Hepatocyte (in vitro differentiated cells): ENCODE results near the gene MRPS18B. TPM values are rescaled to one million over a fixed set of nuclear protein-coding genes. Genes with fewer than 3 reads are reported as not detected.

Experiments used
- DNase-seq: peaks from one replicate; pipeline ENCODE4 v3.0.0-alpha.2; 2016; ENCODE audit warnings: low spot score
- H2AFZ ChIP-seq: fragments of 200-600 bp; sonication (generic); 2 replicates; pipeline ENCODE4 v1.6.0; 2016; ENCODE audit warnings: antibody characterized with exemption, mild to moderate bottlenecking
- H3K27ac ChIP-seq: fragments of 200-600 bp; sonication (generic); 2 replicates; pipeline ENCODE4 v1.5.1; 2016; ENCODE audit warnings: mild to moderate bottlenecking
- H3K27me3 ChIP-seq: fragments of 200-600 bp; sonication (generic); 2 replicates; pipeline ENCODE4 v1.6.1; 2016
- H3K36me3 ChIP-seq: fragments of 200-600 bp; sonication (generic); replicated peaks from 2 replicates; pipeline ENCODE4 v1.5.1; 2016; ENCODE audit warnings: low read depth; ENCODE audit not compliant: insufficient read depth
- H3K4me1 ChIP-seq: fragments of 200-600 bp; sonication (generic); 2 replicates; pipeline ENCODE4 v1.5.1; 2016; ENCODE audit warnings: mild to moderate bottlenecking, moderate library complexity; ENCODE audit not compliant: insufficient read depth
- H3K4me2 ChIP-seq: fragments of 200-600 bp; sonication (generic); 2 replicates; pipeline ENCODE4 v1.6.0; 2016
- H3K4me3 ChIP-seq: fragments of 200-600 bp; sonication (generic); 2 replicates; pipeline ENCODE4 v1.5.1; 2016; ENCODE audit warnings: mild to moderate bottlenecking
- H3K79me2 ChIP-seq: fragments of 200-600 bp; sonication (generic); 2 replicates; pipeline ENCODE4 v1.6.0; 2017; ENCODE audit warnings: mild to moderate bottlenecking
- H3K9me2 ChIP-seq: fragments of 200-600 bp; sonication (generic); replicated peaks from 2 replicates; pipeline ENCODE4 v1.6.0; 2017; ENCODE audit warnings: mild to moderate bottlenecking; ENCODE audit not compliant: insufficient read depth
- H3K9me3 ChIP-seq: fragments of 200-600 bp; sonication (generic); 2 replicates; pipeline ENCODE4 v1.5.1; 2016; ENCODE audit warnings: low read depth, mild to moderate bottlenecking
- H4K20me1 ChIP-seq: fragments of 200-600 bp; sonication (generic); 2 replicates; pipeline ENCODE4 v1.6.0; 2016; ENCODE audit warnings: mild to moderate bottlenecking; ENCODE audit not compliant: insufficient read depth, poor library complexity, severe bottlenecking
- CTCF ChIP-seq: fragments of 200-600 bp; sonication (generic); IDR thresholded peaks from 2 replicates; pipeline ENCODE4 v1.5.1; 2016; ENCODE audit warnings: antibody characterized with exemption, mild to moderate bottlenecking; ENCODE audit not compliant: poor library complexity
- EZH2 ChIP-seq: fragments of 200-600 bp; sonication (generic); IDR thresholded peaks from 2 replicates; pipeline ENCODE4 v1.6.1; 2016; ENCODE audit warnings: antibody characterized with exemption, mild to moderate bottlenecking, borderline replicate concordance
- EZH2phosphoT487 ChIP-seq: fragments of 200-600 bp; sonication (generic); IDR thresholded peaks from one replicate; pipeline ENCODE4 v1.6.1; 2018; ENCODE audit warnings: antibody characterized with exemption, mild to moderate bottlenecking, low read depth, moderate library complexity; ENCODE audit not compliant: unreplicated experiment, severe bottlenecking
- WGBS: methylation state at CpG from one replicate; pipeline ENCODE4 v1.1.6; 2016; ENCODE audit warnings: low lambda C conversion rate; ENCODE audit errors: missing lambda C conversion rate; 5-methylcytosine and 5-hydroxymethylcytosine counted together
- microRNA counts: library from miRNA; unstranded; fragments of <30 nt; microRNA quantifications from one replicate; lab custom pipeline; 2017
- microRNA-seq: library from miRNA; unstranded; fragments of <30 nt; microRNA quantifications from one replicate; pipeline ENCODE4, GENCODE V29; 2017
- polyA plus RNA-seq: library from polyadenylated mRNA; unstranded; fragments of >200 nt; fragmentation: Nextera tagmentation; extraction: Ambion mirVana; gene quantifications from 2 replicates; pipeline ENCODE4 v1.2.1, GENCODE V29; 2016
- small RNA-seq: library from RNA; depleted of rRNA; stranded (forward); fragments of <200 nt; gene quantifications from one replicate; pipeline ENCODE3, GENCODE V24; 2014
- total RNA-seq: library from RNA; depleted of rRNA; stranded (reverse); fragments of >200 nt; gene quantifications from 2 replicates; pipeline ENCODE4 v1.2.3, GENCODE V29; 2014

Gene MRPS18B
- total and polyA plus RNA-seq, 2 experiments from 2014 or later, result 38.7 to 59.4 TPM

DNA sequence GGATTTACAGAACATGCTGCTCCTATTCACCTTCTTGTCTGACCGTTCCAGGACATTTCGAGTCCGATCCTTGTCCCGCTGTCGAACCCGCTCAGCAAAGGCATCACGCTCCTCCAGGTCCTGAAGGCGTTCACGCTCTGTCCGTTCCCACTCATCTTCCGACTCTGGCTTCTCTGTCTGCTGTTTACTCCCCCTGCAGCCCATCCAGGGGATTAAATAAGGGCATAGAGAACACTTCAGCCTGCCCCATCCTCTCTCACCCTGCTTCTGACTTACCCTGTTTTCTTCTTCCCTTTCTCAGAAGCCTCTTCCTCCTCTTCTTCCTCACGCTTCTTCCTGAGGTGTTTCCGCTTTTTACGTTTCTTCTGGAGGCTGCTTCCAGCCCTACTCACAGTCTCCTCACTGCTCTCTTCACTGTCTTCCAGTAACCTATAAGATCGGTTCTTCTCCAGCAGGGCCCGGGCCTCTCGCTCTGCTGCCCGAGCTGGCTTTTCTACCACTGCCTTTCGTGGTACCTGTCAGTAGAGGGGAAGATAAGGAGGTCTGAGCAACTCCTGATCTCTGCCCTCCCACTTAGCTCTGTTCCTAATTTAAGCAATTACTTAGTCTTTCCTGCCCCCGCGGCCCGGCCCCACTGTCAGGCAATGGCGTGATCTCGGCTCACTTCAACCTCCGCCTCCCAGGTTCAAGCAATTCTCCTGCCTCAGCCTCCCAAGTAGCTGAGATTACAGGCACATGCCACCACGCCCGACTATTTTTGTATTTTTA lies 53.3 kb downstream of the MRPS18B start:
- Histone ChIP-seq H3K9me2 (no peaks in the 10 kb centered on the region), H3K9me3 (no peaks in the 10 kb centered on the region), H3K4me3 (no peak overlapping the region), H3K27me3 (no peaks in the 10 kb centered on the region), H3K4me2 (peak overlapping the region; percentile 90), H3K36me3 (no peaks in the 10 kb centered on the region), H4K20me1 (no peaks in the 10 kb centered on the region), H3K27ac (no peak overlapping the region), H3K79me2 (peaks cover 16% of the 10 kb centered on the region), H3K4me1 (peaks cover 8% of the 10 kb centered on the region), H2AFZ (no peak overlapping the region)
- DNase-seq, result no peak
- TF ChIP-seq EZH2, result no peak
- peak; percentile 8 for TF ChIP-seq CTCF
- WGBS, result 95% methylated on average over 27 of the region's 27 CpGs

DNA sequence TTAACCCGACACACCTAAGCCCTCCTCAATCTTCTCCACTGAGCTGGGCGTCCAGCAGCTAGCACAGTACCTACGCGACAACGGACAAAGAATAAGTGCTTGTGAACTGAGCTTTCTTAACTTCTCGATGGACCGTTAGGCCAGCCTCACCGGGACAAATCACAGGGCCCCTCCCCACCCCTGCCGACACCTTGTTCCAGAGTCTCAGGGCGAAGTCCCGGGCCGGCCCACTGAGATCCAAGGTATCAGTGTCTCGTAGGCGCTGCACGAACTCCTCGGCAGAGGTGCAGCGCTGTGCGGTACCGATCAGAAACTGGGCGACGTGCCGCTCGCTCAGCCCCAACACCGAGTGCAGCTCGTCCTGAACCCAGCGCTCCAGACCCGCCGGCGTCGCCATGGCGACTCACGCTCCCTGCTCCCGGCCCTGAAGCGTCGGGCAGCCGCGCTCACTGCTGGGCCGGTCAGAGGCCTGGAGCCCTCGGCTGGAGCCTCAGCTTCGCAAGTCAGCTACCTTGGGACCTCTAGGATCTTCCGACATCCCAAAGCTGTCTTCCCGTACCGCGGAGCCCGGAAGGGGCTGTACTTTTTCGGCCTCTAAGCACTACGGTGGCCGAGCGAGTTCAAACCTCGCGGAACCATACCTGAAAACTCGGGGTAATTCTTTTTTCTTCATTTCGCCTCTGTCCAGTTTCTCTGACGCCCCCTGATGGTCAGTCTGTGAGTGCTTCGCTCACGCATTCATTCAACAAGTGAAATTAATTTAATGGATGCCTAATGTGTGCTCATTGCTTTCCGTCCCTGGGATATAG lies 55.0 kb downstream of the MRPS18B start, which contains the start of gene DHX16:
Gene DHX16 (minus strand): TSS at position 562 of the 809 bp plus-strand sequence. CDS start 165 bp downstream, at position 397.
- DNase-seq, result peak; percentile 96
- H3K9me2 ChIP-seq, result no peaks in the 10 kb centered on the region
- peaks cover 16% of the 10 kb centered on the region for H3K79me2 ChIP-seq
- WGBS, result under 1% methylated on average over 57 of the region's 57 CpGs
- peak within 1 kb of the TSS; percentile 75 for H3K27ac ChIP-seq
- no peaks in the 10 kb centered on the region for H3K27me3 ChIP-seq
- H2AFZ ChIP-seq, result peak within 1 kb of the TSS; percentile 65
- H3K9me3 ChIP-seq, result no peaks in the 10 kb centered on the region
- no peaks in the 10 kb centered on the region for H4K20me1 ChIP-seq
- H3K4me1 ChIP-seq, result peaks cover 8% of the 10 kb centered on the region
- H3K4me3 ChIP-seq, result peak within 1 kb of the TSS; percentile 82
- peak within 1 kb of the TSS; percentile 90 for H3K4me2 ChIP-seq
- TF ChIP-seq EZH2, result no peak
- TF ChIP-seq CTCF, result peak; percentile 99
- TF ChIP-seq EZH2phosphoT487, result no peak
- H3K36me3 ChIP-seq, result no peaks in the 10 kb centered on the region

MicroRNAs encoded within 50 kb of the gene (microRNA counts, 767-probe panel; counts per million panel counts)
- not detected for microRNA hsa-miR-877-5p (lab: Ali Mortazavi, UCI)

Small RNA genes within 50 kb of the gene (microRNA-seq; reads per million reads assigned to microRNA genes)
- 420 reads per million, percentile 71 among the genes with 10 or more reads in this experiment for gene MIR877

Small RNA genes within 50 kb of the gene (small RNA-seq; reads per million reads assigned to genes)
- 8.1 reads per million, percentile 94 among the genes with 10 or more reads in this experiment for gene MIR877

Other genes starting within 250 kb of the MRPS18B start
- gene HLA-E, start 128.3 kb upstream of the MRPS18B start, total RNA-seq, result 155 and 158 TPM in 2 replicates
- gene HLA-E, start 128.3 kb upstream of the MRPS18B start, polyA plus RNA-seq, result 141 and 163 TPM in 2 replicates
- 29.5 and 33.2 TPM in 2 replicates for gene GNL1, start 61.4 kb upstream of the MRPS18B start, total RNA-seq
- 81.1 and 101 TPM in 2 replicates for gene GNL1, start 61.4 kb upstream of the MRPS18B start, polyA plus RNA-seq
- 10.1 and 10.8 TPM in 2 replicates for gene PRR3, start 60.5 kb upstream of the MRPS18B start, total RNA-seq
- gene PRR3, start 60.5 kb upstream of the MRPS18B start, polyA plus RNA-seq, result 7.8 and 9.3 TPM in 2 replicates
- gene ABCF1, start 46.4 kb upstream of the MRPS18B start, total RNA-seq, result 36.5 and 44.1 TPM in 2 replicates
- 62.0 and 71.3 TPM in 2 replicates for gene ABCF1, start 46.4 kb upstream of the MRPS18B start, polyA plus RNA-seq
- gene PPP1R10, start 597 bp upstream of the MRPS18B start, total RNA-seq, result 34.5 and 36.2 TPM in 2 replicates
- gene PPP1R10, start 597 bp upstream of the MRPS18B start, polyA plus RNA-seq, result 38.2 and 38.6 TPM in 2 replicates
- 6.9 and 7.0 TPM in 2 replicates for gene ATAT1, start 9.0 kb downstream of the MRPS18B start, total RNA-seq
- gene ATAT1, start 9.0 kb downstream of the MRPS18B start, polyA plus RNA-seq, result 18.3 and 19.7 TPM in 2 replicates
- gene C6orf136, start 29.3 kb downstream of the MRPS18B start, total RNA-seq, result 8.7 and 21.3 TPM in 2 replicates
- 16.9 and 28.0 TPM in 2 replicates for gene C6orf136, start 29.3 kb downstream of the MRPS18B start, polyA plus RNA-seq
- 18.2 and 19.4 TPM in 2 replicates for gene DHX16, start 55.2 kb downstream of the MRPS18B start, total RNA-seq
- gene DHX16, start 55.2 kb downstream of the MRPS18B start, polyA plus RNA-seq, result 28.4 and 31.4 TPM in 2 replicates
- 12.0 and 13.2 TPM in 2 replicates for gene PPP1R18, start 68.8 kb downstream of the MRPS18B start, total RNA-seq
- 11.3 and 11.7 TPM in 2 replicates for gene PPP1R18, start 68.8 kb downstream of the MRPS18B start, polyA plus RNA-seq
- gene NRM, start 73.1 kb downstream of the MRPS18B start, total RNA-seq, result 7.2 and 7.8 TPM in 2 replicates
- 17.2 and 21.0 TPM in 2 replicates for gene NRM, start 73.1 kb downstream of the MRPS18B start, polyA plus RNA-seq
- 3.3 and 8.7 TPM in 2 replicates for gene MDC1, start 99.4 kb downstream of the MRPS18B start, total RNA-seq
- 9.8 and 9.9 TPM in 2 replicates for gene MDC1, start 99.4 kb downstream of the MRPS18B start, polyA plus RNA-seq
- gene TUBB, start 102.5 kb downstream of the MRPS18B start, total RNA-seq, result 460 and 470 TPM in 2 replicates
- 414 and 433 TPM in 2 replicates for gene TUBB, start 102.5 kb downstream of the MRPS18B start, polyA plus RNA-seq
- gene FLOT1, start 124.8 kb downstream of the MRPS18B start, total RNA-seq, result 93.5 and 103 TPM in 2 replicates
- gene FLOT1, start 124.8 kb downstream of the MRPS18B start, polyA plus RNA-seq, result 144 and 148 TPM in 2 replicates
- gene IER3, start 126.7 kb downstream of the MRPS18B start, total RNA-seq, result 173 and 193 TPM in 2 replicates
- 158 and 159 TPM in 2 replicates for gene IER3, start 126.7 kb downstream of the MRPS18B start, polyA plus RNA-seq